ENCODE measurements around the gene APLNR. TPM values are rescaled to one million over a fixed set of nuclear protein-coding genes. Genes with fewer than 3 reads are reported as not detected.

Gene APLNR
- total RNA-seq, 1 experiment from 2014 or later, result not detected

DNA sequence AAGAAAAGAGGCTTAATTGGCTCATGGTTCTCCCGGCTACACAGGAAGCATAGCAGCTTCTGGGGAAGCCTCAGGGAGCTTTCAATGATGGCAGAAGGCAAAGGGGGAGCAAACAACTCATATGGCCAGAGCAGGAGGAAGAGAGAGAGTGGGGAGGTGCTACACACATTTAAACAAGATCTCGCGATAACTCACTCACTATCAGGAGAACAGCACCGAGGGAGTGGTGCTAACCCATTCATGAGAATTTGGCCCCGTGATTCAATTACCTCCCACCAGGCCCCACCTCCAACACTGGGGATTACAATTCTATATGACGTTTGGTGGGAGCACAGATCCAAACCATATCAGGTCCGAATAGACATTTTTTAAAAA lies 41.7 kb upstream of the APLNR start:
- H3K27ac Mint-ChIP-seq (ENCODE audit: low read depth, unreplicated experiment), result peak overlapping the region; percentile 83
- intact Hi-C loops (cut with micrococcal nuclease), result loop anchor here (1.0 to 2.0 kb wide), 5 partner anchors 16 to 147 kb away; no protein-coding TSS in a partner anchor
- no peaks in the 10 kb centered on the region for H3K36me3 Mint-ChIP-seq (ENCODE audit: insufficient read depth, unreplicated experiment)
- ChIA-PET POLR2A (interaction anchor here (0.9 to 6.3 kb wide), 11 partner anchors 10 to 438 kb away, joined by 3 to 93 read pairs (median 9); partner anchors contain the start of gene TNKS1BP1), CTCF (interaction anchor here (0.6 to 4.6 kb wide), 13 partner anchors 10 to 438 kb away, joined by 3 to 35 read pairs (median 4); no protein-coding TSS in a partner anchor)
- H3K4me1 Mint-ChIP-seq (ENCODE audit: insufficient read depth, unreplicated experiment), result peaks cover 44% of the 10 kb centered on the region
- no peaks in the 10 kb centered on the region for H3K27me3 Mint-ChIP-seq (ENCODE audit: insufficient read depth, unreplicated experiment)
- H3K4me3 Mint-ChIP-seq (ENCODE audit: unreplicated experiment), result peak overlapping the region; percentile 49
- no peak for DNase-seq (ENCODE audit: unreplicated experiment)
- TF ChIP-seq, protein P1, sequence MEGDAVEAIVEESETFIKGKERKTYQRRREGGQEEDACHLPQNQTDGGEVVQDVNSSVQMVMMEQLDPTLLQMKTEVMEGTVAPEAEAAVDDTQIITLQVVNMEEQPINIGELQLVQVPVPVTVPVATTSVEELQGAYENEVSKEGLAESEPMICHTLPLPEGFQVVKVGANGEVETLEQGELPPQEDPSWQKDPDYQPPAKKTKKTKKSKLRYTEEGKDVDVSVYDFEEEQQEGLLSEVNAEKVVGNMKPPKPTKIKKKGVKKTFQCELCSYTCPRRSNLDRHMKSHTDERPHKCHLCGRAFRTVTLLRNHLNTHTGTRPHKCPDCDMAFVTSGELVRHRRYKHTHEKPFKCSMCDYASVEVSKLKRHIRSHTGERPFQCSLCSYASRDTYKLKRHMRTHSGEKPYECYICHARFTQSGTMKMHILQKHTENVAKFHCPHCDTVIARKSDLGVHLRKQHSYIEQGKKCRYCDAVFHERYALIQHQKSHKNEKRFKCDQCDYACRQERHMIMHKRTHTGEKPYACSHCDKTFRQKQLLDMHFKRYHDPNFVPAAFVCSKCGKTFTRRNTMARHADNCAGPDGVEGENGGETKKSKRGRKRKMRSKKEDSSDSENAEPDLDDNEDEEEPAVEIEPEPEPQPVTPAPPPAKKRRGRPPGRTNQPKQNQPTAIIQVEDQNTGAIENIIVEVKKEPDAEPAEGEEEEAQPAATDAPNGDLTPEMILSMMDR (IDR thresholded peaks at IDR 0.05; ENCODE audit: unreplicated experiment), result no peak
- peaks cover 6% of the 10 kb centered on the region for H3K9me3 Mint-ChIP-seq (ENCODE audit: unreplicated experiment)
- BruUV-seq (replicated peaks), result no TSS peak

DNA sequence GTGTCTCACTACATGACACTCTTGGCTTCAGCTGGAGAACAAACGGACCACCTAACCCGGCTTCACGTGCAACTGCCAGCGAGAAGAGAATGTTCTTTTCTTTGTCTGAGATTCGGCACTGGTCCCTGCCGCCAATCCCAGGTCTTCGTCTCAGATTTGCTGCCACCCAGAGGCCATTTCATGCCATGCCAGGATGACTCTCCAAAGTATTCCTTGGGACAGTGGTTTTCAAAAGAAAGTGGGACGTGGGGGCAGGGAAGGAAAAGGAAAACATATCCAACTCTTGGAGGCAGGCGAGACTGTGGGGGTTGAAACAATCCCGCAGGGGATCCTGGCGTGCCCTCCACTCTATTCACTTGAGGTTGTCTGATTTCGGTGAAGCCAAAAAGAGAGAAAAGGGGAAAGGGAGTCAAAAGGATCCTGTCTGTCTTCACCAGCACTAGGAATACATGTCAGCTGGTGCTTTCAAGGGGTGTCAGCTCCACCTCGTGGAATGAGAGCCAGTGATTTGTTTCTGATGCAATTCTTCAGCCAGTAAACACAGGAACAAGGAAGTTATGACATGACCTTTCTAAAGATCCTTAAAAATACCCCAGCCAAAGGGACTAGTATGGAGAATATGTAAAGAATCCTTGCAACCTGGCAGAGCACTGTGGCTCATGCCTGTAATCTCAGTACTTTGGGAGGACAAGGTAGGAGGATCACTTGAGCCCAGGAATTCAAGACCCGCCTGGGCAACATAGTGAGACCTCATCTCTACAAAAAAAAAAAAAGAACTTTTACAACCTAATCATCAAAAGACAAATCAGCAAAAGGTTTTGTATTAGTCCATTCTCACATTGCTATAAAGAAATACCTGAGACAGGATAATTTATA lies 41.0 kb upstream of the APLNR start:
- Mint-ChIP-seq H3K36me3 (ENCODE audit: insufficient read depth, unreplicated experiment) (no peaks in the 10 kb centered on the region), H3K27ac (ENCODE audit: low read depth, unreplicated experiment) (peak overlapping the region; percentile 83), H3K27me3 (ENCODE audit: insufficient read depth, unreplicated experiment) (no peaks in the 10 kb centered on the region), H3K4me3 (ENCODE audit: unreplicated experiment) (peak overlapping the region; percentile 49), H3K4me1 (ENCODE audit: insufficient read depth, unreplicated experiment) (peaks cover 44% of the 10 kb centered on the region), H3K9me3 (ENCODE audit: unreplicated experiment) (peaks cover 11% of the 10 kb centered on the region)
- TF ChIP-seq, protein P1 (IDR thresholded peaks at IDR 0.05; ENCODE audit: unreplicated experiment), result peak; percentile 62
- DNase-seq (ENCODE audit: unreplicated experiment), result peak; percentile 86
- intact Hi-C loops (cut with micrococcal nuclease), result loop anchor here (1.0 to 2.0 kb wide), 7 partner anchors 17 to 437 kb away; no protein-coding TSS in a partner anchor
- ChIA-PET POLR2A (interaction anchor here (0.7 to 6.3 kb wide), 18 partner anchors 11 to 437 kb away, joined by 3 to 93 read pairs (median 5); partner anchors contain the start of gene TNKS1BP1), CTCF (interaction anchor here (0.6 to 4.6 kb wide), 30 partner anchors 8 to 792 kb away, joined by 3 to 35 read pairs (median 4); no protein-coding TSS in a partner anchor)
- BruUV-seq (replicated peaks), result TSS peak; percentile 92

DNA sequence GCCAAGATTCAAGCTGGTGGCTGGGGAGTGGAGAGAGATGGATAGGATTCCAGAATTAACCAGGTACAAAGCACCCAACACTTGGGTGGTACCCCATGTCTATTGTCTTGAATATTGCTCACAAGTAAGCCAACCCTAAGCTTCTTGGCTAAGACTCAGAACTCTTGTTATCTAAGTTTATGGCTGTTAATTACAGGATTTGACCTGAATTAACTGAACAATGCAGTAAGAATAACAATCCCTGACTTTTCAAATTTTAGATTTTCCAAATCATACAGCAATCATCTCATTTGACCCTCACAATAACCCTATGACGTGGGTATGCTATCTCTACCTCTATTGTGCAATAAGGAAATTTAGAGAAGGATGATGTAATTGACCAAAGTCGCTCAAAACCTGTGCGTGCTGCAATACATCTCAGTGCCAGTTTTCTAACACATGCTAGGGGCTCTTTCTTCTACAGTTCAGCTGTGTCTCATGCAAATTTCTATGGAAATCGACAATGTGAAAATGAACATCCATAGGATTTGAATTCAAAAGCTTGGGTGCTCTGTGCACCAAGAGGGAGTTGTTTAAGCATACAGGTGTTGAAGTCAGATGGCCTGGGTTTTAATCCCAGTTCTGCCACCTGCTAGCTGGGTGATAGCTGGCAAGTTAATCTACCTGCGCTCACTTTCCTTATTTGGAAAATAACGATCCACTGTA lies 40.1 kb upstream of the APLNR start:
- DNase-seq (ENCODE audit: unreplicated experiment), result peak; percentile 59
- TF ChIP-seq, protein P1 (IDR thresholded peaks at IDR 0.05; ENCODE audit: unreplicated experiment), result no peak
- Mint-ChIP-seq H3K9me3 (ENCODE audit: unreplicated experiment) (peaks cover 14% of the 10 kb centered on the region), H3K36me3 (ENCODE audit: insufficient read depth, unreplicated experiment) (no peaks in the 10 kb centered on the region), H3K4me1 (ENCODE audit: insufficient read depth, unreplicated experiment) (peaks cover 44% of the 10 kb centered on the region), H3K27me3 (ENCODE audit: insufficient read depth, unreplicated experiment) (no peaks in the 10 kb centered on the region), H3K4me3 (ENCODE audit: unreplicated experiment) (peak overlapping the region; percentile 42), H3K27ac (ENCODE audit: low read depth, unreplicated experiment) (peak overlapping the region; percentile 83)
- ChIA-PET CTCF (interaction anchor here (0.6 to 4.6 kb wide), 26 partner anchors 7 to 793 kb away, joined by 3 to 35 read pairs (median 4); no protein-coding TSS in a partner anchor), POLR2A (interaction anchor here (0.7 to 6.3 kb wide), 18 partner anchors 11 to 436 kb away, joined by 3 to 93 read pairs (median 6); partner anchors contain the start of gene TNKS1BP1)
- intact Hi-C loops (cut with micrococcal nuclease), result loop anchor here (1.0 kb wide), 2 partner anchors 161 to 436 kb away; no protein-coding TSS in a partner anchor
- no TSS peak for BruUV-seq (replicated peaks)
